NB4 (cell line): Measurements from ENCODE around the gene PLEK.

Source experiments
- MAX ChIP-seq: IDR thresholded peaks from 2 replicates; pipeline ENCODE4 v1.6.1; 2011; ENCODE audit warnings: low read depth, low read length
- MYC ChIP-seq: IDR thresholded peaks from 2 replicates; pipeline ENCODE4 v1.6.1; 2011; ENCODE audit warnings: low read depth, low read length
- POLR2A ChIP-seq: IDR thresholded peaks from 2 replicates; pipeline ENCODE4 v1.6.1; 2011; ENCODE audit warnings: mild to moderate bottlenecking; ENCODE audit not compliant: insufficient read length; ENCODE audit errors: extremely low read depth
- TF ChIP-seq, protein P1 (sequence below): IDR thresholded peaks from one replicate; pipeline ENCODE4 v1.5.1; 2012; ENCODE audit warnings: low read depth, low read length

DNA sequence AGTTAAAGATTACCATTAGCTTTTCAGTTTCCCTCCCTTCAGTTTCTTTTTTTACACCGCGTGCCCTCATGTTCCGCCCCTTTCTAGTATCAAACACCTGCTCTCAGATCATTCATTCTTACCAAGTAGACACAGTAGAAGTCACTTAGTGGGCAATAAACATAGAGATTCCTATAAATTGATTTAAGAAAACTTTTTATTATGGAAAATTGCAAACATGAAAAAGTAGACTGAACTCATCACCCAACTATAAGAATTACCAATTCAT, 24.1 kb upstream of the PLEK start:
- TF ChIP-seq, protein P1, sequence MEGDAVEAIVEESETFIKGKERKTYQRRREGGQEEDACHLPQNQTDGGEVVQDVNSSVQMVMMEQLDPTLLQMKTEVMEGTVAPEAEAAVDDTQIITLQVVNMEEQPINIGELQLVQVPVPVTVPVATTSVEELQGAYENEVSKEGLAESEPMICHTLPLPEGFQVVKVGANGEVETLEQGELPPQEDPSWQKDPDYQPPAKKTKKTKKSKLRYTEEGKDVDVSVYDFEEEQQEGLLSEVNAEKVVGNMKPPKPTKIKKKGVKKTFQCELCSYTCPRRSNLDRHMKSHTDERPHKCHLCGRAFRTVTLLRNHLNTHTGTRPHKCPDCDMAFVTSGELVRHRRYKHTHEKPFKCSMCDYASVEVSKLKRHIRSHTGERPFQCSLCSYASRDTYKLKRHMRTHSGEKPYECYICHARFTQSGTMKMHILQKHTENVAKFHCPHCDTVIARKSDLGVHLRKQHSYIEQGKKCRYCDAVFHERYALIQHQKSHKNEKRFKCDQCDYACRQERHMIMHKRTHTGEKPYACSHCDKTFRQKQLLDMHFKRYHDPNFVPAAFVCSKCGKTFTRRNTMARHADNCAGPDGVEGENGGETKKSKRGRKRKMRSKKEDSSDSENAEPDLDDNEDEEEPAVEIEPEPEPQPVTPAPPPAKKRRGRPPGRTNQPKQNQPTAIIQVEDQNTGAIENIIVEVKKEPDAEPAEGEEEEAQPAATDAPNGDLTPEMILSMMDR, result no peak
- TF ChIP-seq MAX (no peak), POLR2A (no peak), MYC (no peak)
